UCSD-AML1 (cell line): ENCODE results near the gene COL4A2.

Experiments
- DNase-seq: peaks from one replicate; lab custom pipeline; 2025; ENCODE audit not compliant: unreplicated experiment; lab: John Stamatoyannopoulos, UW

Gene COL4A2

GRCh38 chr13:110306960-110307766, at the start of gene COL4A2, which contains the start of gene COL4A1:
COL4A2 (plus strand) TSS chr13:110307284; CDS start chr13:110307904, 620 bp downstream.
COL4A1 (minus strand) TSS chr13:110307157; CDS start chr13:110307027, 130 bp downstream.
- no peak for DNase-seq

DNA sequence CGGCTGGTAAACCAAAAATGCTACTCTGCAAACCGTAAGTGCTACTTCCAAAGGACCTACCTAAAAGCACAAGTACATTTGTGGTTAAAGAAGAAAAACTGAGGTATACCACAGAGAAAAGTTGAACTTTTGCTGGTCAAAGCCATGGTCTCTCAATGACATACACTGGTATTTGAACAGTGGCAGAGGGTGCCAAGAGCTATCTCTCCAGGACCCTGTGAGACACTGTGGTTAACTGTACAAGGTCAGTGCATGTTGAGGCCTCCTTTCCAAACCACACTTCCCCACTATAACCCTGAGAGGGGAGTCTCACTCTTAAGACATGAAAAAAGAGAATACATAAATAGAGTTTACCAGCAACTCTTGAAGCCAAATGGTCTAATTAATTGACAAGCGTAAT, 49.7 kb upstream of the COL4A2 start:
- no peak for DNase-seq

DNA sequence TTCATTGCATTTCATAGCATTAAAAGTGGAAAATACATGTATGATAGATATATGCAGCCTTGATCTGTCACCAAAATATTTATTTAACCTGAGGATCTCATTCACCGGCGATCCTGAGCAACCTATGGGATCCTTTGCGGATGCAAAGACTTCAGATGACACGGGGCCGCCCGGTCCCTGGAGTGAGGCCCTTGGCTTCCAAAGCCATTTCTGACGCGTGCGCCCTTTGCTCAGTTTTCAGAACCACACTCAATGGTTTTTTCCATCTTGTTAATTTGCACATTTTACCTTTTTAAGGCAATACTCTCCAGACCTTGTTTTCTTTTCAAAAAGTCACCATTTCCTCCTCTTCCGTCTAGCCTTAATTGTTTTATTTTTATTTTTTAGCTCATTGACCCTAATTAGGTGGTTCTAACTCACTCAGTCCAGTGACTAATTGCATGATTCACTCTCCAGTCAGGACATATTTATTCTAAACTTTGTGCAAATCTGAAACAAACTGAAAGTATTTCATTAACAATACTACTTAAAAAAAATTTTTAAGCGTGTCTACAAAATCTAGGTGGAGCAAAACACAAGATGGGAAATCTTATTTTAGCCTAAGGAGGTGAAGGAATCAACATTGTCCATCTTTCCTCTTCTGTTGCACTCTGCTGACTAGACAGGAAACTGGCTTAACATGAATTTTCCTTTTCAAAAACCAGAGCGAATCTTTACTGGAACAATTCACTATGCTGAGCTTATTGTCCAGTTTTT, 48.0 kb upstream of the COL4A2 start:
- DNase-seq: no peak

GRCh38 chr13:110259651-110260050, 47.4 kb upstream of the COL4A2 start:
- DNase-seq: no peak

GRCh38 chr13:110261166-110262081, 45.7 kb upstream of the COL4A2 start:
- no peak for DNase-seq

- DNase-seq: no peak
Measured at GRCh38 chr13:110262082-110262436, 45.0 kb upstream of the COL4A2 start.

- no peak for DNase-seq
Measured at GRCh38 chr13:110262508-110263291, 44.4 kb upstream of the COL4A2 start.

DNA sequence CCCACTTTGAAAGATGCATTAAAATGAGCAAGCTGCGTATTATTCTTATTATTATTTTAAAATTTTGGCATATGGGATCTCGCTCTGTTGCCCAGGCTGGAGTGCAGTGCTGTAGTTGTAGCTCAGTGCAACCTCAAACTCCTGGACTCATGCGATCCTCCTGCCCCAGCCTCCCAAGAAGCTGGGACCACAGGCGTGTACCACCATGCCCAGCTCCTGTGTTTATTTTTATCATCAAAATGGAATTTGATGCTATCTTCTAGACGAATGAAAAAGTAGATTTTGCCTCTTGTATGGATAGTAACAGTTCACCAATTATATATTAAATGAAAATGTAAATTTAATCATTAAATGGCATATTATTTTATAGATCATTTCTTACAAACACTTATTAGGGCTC, 43.7 kb upstream of the COL4A2 start:
- DNase-seq: no peak

DNA sequence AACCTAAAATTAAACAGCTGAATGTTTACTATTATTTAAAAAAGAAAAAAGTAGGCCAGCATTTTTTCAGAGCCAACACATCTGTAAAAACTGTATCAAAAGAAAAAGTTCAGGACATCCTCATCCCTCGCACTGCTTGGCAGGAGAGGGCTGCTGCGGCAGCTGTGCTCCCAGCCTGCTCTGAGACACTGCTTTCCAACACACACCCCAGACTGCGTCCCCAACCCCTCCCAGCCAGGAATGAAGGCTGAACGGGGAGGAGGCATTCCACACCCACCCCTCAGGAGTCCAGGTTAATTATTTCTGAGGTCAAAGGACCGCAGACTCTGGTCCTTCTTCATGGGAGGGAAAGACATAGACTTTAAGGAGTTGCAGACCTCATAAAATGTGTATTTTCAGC, 43.2 kb upstream of the COL4A2 start:
- DNase-seq: no peak

DNA sequence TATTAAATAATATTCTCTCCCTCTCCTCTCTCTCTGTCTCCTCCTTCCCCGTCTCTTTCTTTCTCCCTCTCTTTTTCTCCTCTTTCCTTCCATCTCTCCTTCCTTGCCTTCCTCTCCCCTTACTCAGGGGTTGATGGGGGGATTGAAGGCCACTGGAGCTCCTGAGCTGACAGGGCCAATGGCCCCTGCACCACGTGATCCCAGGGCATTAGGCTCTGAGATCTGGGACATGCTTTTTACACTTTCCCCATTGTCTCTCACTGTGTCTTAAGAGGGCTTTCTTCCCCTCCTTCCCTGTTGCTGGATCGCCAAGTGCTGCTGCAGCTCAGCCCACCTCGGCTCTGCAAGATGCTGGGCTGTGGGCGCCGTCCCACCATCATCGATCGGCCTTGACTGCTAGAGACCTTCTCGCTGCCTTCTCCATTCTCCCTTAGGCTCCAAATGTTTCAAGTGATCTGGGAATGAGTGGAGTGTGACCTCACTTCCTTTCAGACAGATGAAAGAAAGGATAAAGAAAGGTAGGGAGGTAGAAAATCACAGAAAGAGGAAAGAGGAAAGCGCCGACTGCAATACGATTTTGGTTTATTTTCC, 42.3 kb upstream of the COL4A2 start:
- no peak for DNase-seq

DNA sequence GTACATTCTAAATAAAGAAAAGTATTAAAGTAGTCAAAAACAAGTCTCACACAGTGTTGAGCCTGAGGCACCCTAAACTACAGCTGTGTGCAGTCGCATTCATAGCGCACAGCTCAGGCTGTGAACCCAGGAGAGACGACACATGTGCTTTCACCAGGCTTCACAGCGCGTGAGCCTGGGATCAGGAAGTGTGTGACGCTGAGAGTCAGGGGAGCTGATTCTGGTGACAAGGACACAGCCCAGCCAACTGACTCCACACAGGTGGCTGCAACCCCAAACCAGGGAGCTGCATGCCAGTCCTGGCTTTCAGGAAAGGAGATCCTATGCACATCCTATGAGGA, 41.8 kb upstream of the COL4A2 start:
- no peak for DNase-seq

- DNase-seq: no peak
Measured at GRCh38 chr13:110265682-110266430, 41.2 kb upstream of the COL4A2 start.

- DNase-seq: no peak
Measured at GRCh38 chr13:110266431-110266809, 40.7 kb upstream of the COL4A2 start.

- DNase-seq: no peak
Measured at GRCh38 chr13:110266983-110267382, 40.1 kb upstream of the COL4A2 start.

DNA sequence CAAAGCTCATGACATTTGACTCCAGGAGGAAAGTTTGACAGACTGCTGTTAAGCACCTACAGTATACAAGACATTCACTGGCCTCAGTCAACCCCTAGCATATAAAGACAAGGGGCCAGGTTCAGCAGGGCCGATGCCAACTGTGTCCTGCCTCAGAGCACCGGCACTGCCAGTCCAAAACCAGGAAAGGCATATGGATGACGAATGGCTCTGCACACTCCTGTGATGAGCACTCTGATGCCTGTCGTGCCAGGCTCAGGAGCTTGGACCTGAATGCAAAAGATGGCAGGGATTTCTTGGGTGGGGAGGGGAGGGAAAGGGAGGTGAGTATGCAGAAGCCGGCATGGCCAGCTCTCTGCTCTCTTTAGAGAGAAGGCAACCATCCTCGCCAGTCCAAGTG, 39.0 kb upstream of the COL4A2 start:
- DNase-seq: no peak

DNA sequence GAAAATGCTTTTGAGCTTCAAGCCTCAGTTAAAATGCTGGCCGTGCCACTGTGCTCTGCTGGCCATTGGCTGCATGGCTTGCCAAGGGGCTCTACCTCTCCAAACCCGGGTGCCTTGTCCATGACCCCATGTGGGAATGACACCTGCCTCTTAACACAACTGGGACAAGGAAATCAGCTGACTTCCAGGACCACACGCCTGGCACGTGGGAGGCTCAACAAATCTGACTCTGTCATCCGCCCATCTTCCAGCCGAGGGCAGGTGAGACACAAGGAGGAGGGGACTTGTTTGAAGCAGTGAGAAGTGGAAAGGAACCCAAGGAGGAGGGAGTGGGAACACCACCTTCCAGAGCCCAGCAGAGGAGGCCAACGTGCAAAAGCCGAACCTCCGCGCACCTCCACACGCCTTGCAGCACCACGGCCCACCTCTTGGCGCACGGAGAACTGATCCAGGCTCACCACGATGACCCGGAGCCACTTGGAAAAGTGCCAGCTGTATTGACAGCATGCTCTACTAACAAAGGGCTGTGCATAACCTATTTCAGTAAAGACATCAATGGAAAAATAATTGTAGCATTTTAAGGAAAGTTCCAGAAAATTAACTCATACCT, 38.4 kb upstream of the COL4A2 start:
- no peak for DNase-seq

DNA sequence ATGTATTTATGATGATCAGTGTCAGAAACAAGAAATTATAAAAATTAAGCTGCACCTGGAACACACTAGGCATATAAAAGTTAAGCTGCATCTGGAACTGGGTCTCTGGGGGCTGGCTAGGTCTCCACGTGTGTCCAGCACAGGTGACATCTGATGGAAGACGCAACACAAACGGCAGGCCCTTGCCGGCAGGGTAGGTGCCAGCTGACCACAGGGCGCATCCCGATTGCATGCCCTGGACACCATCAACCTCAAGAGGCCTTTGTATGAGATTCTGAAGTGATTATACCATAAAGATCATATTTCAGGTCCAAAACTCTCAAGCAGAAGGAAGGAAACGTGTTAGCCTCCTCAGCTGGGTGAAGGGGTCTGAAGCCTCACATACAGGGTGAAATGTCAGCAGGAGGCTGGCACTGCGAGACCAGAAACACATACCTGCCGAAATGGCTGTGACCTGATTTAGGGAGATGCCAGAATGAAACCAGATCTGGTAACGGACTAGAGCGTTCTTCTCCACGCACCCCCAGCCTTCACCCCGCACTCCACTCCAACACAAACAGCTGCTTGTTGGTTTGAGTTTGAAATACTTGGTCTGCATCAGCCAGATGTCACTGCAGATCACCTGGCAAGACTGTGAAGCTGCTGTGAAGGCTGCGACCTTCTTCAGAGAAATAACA, 37.4 kb upstream of the COL4A2 start:
- DNase-seq: no peak

- no peak for DNase-seq
Measured at GRCh38 chr13:110270507-110270906, 36.6 kb upstream of the COL4A2 start.

GRCh38 chr13:110271313-110271712, 35.8 kb upstream of the COL4A2 start:
- no peak for DNase-seq
